Activated CD4-positive, alpha-beta T cell treated with anti-CD3 and anti-CD28 coated beads, Interleukin-2, amount 50 U/mL, for 24 hours (primary cell): ENCODE measurements around the gene SNCB.

Experiments used
- DNase-seq, 2 donors: peaks; one replicate each; pipeline ENCODE4 v3.0.0-alpha.2; 2020; ENCODE audit warnings: low read depth in 1 of 2, low spot score in 1 of 2

SNCB gene

DNA sequence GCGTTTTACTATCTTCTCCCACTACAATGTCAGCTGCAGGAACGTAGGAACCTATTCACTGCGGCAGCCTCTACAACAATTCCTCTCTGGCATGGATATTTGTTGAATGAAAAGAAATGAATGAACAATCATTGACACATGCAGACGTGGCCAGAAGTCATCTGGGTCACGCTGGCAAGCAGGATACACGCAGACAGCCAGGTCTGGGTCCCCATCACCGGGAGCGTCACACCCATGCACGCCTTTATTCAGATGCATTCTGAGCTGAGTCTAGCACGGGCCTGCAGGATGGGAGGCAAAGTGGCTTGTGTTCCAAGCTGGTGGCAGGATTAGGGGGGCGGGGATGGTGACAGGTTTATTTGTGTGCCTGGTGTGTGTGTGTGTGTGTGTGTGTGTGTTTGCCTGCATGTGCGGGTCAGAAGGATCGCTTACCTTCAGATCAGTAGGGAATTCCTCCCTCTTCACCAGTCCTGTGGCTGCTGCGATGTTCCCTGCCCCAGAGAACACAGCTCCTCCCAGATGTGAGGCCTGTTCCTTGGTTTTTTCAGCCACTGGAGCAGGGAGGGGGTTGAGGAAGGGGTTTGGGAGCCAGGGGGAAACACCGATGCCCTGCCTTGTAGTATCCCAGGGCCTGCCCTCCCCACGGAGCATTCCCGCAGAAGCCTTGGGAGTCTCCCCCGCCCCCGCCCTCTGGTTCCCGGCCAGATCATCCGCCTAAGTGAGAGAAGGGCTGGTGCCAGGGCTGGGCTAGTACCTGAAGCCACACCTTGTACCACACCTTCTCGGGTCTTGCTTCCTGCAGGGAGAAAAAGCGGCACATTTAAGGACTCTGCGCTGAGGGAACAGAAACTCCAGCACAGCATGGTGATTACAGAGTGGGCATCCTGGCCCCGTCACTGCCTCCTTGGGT, 4.1 kb downstream of the SNCB start:
- no peak for DNase-seq

DNA sequence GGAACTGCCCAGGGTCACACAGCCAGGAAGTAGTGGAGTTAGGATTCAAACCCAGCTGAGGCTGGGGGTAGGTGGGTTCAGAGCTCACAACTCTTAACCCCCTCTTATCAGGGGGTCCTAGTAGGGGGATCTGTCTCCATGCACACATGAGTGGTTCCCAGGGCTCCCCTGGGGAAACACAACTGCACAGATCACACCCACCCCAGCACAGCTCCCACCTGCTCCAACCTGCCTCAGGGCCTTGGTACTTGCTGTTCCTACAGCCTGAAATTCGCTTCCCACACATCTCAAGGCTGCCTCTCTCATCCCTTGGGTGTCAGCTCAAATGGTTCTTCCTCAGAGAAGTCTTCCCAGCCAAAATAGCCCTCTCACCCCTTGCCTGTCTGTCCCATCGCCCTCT, 4.8 kb downstream of the SNCB start:
- DNase-seq: no peak

DNA sequence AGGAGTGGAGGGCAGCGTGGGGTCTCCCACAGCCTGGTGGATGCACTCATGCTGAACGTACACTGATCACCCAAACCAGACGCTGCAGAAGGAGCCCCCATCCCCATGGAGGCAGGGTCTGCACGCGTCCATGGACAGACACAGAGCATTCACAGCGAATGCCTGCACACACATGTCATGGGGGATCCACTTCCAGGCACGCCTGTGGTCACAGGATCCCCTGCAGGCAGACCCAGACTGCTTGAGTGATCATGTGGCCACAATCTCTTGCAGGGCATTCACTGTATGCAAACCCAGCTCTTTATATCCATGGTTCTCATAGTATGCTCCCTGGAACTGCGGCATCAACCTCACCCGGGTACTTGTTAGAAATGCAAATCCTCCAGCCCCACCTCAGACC, 5.4 kb downstream of the SNCB start:
- DNase-seq: no peak

DNA sequence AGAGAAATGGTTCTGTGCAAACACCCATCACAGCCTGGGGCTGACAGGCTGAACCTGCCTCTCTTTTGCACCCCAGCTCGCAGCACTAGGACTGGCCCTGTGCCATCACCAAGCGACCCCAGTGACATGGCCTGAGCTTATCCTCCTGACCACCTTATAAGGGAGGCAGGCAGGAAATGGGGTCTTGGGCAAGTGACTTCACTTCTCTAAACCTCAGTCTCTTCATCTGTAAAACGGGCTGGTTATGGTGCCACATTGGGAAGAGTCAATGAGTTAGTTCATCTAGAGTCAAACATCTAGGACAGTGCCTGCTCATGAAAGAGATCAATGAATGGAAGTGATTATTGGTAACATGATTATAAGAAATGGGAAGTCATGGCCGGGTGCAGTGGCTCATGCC, 6.2 kb downstream of the SNCB start:
- DNase-seq: no peak

DNA sequence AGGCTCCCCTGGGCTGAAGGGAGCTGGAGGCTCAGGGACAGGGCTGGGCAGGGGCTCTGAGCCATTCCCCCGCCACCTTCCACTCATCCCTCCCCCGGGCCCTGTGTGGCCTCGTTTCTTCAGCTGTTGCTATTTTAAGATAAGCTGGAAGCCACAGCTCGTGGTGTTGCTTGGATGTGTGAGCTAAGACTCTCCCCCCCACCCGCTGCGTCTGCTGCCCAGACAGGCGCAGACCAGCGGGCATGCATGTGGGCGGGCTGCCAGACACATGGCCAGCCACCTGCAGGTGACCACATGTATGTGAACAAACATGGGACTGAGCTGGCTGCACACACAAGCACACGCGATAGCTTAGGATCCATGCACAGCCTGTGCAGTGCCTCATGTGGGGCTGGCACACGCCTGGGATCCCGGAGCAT, 8.7 kb downstream of the SNCB start:
- no peak for DNase-seq

DNA sequence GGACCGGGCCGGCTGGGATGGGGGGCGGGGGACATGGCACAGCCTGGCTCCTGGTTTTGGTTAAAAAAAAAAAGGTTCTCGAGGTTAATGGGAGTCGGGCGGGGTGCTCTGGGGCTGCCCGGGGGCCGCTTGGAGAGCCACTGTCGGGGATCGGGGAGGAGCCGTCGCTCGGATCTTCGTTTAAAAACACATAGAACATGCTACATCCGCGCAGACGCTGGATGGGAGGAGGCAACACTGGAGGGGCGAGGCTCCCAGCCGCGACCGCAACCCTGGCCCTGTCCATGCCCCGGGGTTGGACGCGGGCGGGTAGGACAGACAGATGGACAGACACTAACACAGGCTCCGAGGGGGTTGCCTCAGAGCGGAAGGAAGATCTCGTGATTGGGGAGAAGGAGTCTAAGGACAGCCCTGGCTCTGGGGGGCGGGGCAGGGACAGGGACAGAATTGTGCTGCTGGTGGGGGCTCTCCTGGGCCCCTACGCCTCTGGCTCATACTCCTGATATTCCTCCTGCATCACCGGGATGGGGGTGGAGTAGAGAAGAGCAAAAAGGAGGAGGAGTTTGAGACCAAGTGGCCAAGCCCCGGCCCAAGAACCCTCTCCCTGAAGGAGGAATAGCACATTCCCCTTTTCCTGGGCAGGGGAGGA, 9.9 kb downstream of the SNCB start:
- DNase-seq: no peak

DNA sequence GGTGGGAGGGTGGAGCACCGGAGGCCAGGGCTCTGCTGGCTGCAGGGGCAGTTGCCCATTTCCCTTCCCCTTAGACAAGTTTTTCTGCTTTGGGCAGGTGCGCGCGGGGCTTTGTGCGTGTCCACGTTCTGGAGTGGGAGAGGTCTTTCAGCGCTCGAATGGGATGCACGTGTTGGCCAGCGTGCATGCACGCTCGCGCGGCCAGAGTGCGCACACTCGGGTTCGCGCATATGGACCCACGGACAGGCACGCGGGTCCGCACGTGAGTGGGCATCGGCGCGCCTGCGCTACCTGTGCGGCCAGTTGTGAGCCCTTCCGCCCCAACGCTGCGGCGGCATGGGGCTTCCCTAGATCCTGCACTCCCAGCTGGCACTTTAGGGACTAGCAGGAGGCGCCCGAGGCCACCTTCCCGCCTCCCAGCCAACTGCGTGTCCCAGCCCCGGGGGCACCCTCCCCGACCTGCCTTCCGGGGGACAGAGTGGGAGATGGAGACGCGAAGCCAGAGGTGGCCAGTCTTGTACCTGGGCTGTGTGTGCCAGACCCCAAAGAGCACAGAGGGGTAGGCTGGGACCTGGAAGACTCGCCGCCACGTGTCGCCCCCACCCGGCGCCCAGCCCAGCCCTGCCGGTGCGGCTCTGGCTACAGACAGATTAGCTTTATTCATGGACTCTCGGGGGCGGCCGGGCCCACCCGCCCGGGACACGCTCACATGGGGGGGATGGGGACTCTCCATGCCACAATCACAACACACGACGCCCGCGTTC, 10.6 kb downstream of the SNCB start:
- no peak for DNase-seq

DNA sequence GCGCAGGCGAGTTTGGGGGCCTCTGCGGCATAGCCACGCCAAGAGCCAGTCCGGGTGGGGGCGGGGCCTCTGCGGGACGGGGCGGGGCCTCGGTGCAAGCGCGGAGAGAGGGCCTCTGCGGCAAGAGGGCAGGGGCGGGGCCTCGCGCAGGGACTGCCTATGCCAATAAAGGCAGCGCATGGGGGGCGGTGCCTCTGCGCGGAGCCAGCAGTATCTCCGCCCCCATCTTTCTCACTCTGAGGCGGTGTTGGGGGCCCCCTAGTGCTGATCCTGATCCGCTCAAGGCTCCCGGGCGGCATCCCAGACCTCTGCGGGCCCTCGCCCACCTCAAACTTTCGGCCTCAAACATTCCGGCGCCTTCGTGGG, 11.1 kb downstream of the SNCB start:
- peak; percentile 42 to 77 for DNase-seq

DNA sequence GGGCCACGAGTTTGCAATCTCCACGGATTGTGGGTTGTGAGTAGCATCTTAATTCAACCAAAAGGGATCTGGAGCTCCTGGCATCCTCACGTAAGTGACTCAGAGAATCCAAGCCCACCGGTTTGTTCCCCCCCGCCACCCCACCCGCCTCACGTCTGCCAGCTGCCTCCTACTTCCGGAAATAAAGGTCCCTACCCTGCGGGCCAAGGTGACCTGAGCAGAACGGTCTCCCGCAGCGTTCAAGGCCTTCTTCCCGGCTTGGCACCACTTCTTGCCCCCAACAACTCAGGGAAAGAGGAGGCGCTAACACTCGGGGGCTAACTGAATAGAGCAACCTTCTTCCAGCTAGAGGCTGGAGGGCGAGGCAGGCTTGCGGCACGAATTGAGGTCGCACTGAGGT, 11.6 kb downstream of the SNCB start:
- DNase-seq: no peak

DNA sequence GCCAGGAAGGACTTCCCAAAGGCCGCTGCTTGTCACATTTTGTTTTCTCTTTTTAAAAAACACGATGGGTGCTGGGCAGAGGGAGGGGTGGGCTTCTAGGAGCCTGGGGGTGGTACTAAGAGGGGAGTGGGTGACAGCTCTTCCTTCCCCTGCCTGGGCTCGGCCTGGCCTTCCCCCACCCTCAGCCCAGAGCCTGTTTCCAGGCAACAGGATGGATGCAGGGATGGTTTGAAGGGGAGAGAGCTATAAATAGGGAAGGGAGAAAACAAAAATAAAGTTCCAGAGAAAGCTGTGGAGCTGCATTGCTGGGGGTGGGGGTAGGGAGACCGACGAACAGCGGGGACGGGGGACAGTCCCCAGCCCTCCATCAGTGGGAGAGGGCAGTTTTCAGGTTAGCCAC, 13.8 kb downstream of the SNCB start:
- DNase-seq: no peak

DNA sequence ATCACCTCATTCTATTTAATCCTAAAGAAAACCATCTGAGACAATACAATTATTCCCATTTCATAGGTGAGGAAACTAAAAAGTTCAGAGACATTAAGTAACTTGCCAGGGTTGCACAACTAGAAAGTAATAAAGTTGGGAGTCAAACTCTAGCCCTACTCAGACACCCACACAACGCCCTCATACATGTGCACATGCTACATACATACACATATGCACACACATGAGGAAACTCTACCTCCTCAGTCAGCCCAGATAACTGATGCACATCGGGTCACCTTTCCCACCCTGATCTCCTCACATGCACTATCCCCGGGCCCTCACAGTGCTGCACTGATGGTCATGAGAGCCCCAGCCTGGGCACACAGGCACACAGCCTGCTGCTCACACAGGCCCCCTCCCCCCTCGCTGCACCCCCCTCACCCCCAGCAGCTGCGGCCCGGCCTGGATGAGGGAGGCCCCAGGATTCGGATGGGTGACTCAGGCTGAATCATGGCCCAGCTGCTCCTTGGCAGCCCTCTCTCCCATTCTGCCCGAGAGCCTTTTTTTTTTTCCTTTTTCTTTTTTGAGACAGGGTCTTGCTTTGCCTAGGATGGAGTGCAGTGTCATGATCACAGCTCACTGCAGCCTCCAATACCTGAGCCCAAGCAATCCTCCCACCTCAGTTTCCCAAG, 15.4 kb downstream of the SNCB start:
- no peak for DNase-seq

DNA sequence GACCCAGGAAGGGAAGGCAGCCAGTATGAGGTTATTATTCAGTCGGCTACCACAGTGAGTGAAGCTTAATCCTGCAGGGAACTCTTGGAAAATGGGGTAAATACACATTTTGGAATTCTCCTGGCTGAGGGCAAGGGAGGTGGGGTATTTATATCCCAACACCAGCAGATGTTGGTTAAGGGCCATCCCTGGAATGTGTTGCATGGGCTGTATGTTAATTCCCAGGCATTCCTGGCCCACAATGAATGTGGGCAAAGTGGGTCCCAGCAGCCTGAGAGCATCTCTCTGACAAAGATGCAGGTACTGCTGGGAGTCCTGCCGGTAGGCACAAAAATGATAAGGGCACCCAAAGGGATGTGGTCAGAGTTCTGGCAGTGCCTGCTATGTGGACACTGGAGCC, 17.5 kb downstream of the SNCB start:
- DNase-seq: no peak

DNA sequence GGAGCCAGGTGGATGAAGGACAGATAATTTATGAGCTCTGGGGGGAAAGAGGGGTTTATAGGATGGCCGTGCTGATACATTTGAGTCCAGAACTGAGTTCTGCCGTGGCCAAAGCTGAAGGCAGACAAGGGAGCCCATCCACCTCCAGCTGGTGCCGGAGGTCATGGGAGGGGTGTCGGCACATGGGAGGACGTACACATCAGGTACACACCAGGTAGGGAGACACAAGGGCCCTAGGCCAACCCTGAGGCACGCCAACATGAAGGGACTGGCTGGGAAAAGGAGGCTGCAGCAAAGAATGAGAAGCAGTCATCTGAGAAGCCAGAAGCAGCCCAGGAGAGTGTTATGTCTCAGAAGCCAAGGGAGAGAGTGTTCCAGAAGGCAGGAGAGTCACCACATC, 18.3 kb downstream of the SNCB start:
- no peak for DNase-seq

DNA sequence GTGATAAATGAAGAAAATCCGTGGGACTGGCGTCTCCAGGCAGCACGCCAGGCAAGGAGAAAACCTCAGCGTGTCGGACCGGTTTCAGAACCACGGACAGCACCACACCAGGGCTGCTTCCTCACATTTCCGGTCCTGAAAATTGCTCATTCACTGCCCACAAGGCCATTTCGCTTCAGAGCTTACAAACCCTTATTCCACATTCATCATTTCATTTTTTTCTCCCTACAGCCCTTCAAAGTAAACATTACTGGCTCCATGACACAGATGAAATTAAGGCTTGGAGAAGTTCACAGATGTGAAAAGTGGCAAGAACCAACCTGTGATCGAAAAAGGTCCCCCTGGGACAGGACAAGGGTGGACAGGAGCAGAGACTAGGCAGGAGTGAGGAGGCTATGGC, 18.9 kb downstream of the SNCB start:
- DNase-seq: no peak

DNA sequence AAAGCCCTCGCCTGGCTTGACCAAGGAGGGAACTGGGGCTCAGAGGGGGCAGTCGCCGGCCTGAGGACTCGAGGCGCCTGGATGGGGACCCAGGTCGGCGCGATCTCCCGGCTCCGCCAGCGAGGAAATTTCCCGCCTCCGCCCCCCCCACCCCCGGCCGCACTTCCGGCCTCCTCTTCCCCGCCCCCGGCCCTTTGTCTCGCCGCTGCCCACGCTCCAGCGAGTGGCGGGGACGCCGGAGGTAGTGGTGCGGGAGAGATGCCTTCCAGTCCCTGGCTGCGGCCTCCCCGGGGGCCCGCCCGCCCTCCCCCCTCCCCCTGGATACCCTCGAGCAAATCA, 19.9 kb downstream of the SNCB start:
- DNase-seq: no peak

DNA sequence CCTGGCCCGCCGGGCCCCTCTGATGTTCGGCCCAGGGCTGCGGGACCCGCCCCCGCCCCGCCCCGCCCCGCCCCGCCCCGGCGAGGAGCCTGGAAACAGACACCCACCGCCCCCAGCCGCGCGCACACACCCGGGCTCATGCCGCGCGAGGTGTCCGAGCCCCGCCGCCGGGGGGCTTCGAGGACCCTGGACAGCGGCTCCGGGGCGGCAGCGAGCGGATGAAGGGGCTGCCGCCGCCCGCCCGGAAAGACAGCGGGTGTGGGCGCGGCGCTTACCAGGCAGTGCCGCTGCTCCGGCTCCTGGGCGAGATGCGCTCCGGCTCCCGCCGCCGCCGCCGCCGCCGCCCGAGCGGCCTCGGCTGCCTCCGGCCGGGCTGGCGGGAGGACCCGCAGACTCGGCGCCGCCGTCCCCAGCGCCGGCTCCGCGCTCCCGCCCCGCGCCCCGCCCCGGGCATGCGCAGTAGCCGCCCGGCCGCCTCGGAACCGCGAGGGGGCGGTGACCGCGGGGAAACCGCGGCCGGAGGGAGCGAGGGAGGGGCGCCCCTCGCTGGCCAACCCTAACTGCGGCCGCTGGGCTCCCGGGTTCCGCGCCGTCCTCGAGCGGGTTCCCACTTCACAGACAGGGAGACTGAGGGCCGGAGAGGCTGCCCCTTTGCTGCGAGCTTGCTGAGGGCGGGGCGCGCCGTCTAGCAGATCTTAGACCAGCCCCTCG, 20.5 kb downstream of the SNCB start, which contains the start of gene GPRIN1:
GPRIN1 (minus strand) TSS at position 433 of the 711 bp plus-strand sequence. CDS start 10,322 bp downstream, outside the sequence.
- peak; percentile 42 to 44 for DNase-seq

DNA sequence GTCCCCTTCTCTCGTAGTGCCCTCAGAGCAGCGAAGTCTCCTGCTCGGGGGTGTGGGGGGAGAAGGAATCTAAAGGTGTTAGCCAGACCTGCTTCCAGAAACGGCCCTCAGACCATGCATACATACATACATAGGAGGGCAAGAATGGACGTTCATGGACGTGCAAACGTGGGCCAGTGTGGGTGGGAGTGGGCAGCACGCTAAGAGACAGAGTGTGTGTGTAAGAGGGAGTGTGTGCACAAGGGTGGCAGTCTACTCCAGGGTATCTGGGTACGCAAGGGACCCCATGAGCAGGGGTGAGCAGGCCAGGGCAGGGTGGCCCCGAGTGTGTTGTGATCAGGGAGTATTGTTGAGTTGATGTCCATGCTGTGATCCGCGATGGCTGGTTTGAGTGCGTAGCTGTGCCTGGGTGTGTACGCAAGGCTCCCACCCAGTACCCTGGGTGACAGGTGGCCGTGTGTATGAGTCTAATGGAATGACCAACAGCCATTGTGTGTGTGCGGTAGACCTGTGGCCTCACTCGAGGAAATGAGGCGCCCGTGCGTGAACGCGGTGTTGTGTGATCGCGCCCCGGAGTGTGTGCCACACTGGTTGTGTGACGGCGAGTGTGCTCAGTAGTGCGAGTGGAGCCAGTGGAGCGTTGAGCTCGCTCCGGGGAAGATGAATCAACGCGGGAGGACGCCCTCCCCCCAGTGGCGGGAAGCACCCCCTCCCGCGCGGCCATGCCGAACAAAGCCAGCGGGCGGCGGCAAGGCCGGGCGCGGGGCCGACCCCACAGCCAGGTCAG, 21.2 kb downstream of the SNCB start:
- no peak for DNase-seq

DNA sequence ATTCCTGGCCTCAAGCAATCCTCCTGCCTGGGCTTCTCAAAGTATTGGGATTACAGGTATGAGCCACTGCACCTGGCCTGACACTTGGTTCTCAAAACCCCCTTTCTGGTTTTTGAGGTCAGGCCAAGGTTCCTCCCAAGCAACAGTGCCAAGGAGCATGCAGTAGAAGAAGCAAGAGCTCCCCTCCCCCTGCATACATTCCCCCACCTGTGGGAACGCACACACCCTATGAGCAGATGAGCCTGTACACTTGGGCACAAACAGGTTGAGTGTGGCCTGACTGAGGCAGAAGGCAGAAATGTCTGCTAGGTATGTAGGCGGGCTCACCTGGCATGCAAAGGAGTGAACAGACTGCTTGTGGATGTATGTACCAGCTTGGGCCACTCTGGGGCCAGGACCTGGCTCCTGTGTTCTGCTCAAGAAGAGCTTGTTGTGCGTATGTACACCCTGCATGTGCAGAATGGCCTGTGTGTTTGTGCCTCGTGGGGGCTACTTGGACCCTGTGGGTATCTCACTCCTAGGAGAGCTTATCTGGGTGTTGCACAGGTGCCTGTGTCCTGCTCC, 22.1 kb downstream of the SNCB start:
- no peak for DNase-seq

DNA sequence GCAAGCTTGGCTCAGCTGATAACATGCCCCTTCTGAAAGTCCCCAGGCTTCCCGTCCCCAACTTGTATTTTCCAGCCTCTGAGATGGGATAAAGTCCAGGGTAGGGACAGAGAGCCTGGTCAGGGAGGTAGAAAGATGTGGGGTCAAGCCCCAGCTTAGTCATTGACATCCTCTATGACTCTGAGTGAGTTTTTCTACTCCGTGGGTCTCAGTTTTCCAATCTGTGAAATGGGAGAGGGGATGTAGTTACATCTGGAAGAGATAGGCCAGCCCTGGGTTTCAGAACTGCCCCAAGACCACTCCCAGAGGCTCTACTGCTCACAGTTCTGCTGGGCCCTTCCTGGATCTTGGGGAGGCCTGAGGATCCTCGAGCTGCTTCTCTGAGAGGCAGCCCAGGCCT, 23.5 kb downstream of the SNCB start:
- DNase-seq: no peak

DNA sequence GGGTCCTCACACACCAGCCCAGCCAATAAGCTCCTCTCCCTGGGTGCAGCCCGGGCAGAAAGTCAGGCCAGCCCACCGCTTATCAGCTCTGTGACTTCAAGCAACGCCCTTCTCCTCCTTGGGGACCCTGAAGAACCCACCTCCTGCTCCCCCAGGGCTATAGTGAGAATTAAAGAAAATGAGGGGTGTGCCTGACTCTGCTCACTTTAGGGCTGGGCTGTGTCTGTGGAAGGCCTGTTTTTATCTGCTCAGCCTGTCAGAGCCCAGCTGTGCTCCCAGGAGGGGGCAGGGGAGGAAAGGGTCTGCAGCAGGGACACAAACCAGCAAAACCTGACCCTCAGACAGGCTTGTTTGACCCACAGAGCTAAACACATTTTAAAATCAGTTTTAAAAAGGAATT, 24.3 kb downstream of the SNCB start:
- DNase-seq: no peak
